Mesenchymal stem cell (in vitro differentiated cells and primary cell): ENCODE results near the gene HSPA12A.

ENCODE experiments used
- DNase-seq: peaks from one replicate; pipeline ENCODE4 v3.0.0-alpha.2; 2013
- H2AFZ ChIP-seq: one replicate; pipeline ENCODE4 v1.6.1; 2013; ENCODE audit warnings: low read depth, mild to moderate bottlenecking, control low read depth, inconsistent platforms, low read length, moderate library complexity
- H2AK5ac ChIP-seq: 2 replicates; pipeline ENCODE4 v1.6.1; 2013; ENCODE audit warnings: low read length, moderate library complexity, mild to moderate bottlenecking, inconsistent platforms; ENCODE audit not compliant: severe bottlenecking
- H2BK120ac ChIP-seq: one replicate; pipeline ENCODE4 v1.6.1; 2013; ENCODE audit warnings: low read depth, mild to moderate bottlenecking, inconsistent platforms, low read length, moderate library complexity
- H2BK12ac ChIP-seq, 2 experiments: one replicate each; pipeline ENCODE4 v1.6.1; 2013; ENCODE audit warnings: inconsistent platforms in 2 of 2, low read length in 2 of 2, mild to moderate bottlenecking in 2 of 2, moderate library complexity in 2 of 2, control low read depth in 1 of 2
- H2BK15ac ChIP-seq: one replicate; pipeline ENCODE4 v1.6.1; 2013; ENCODE audit warnings: mild to moderate bottlenecking, low read depth, inconsistent platforms; ENCODE audit not compliant: poor library complexity, severe bottlenecking
- H2BK5ac ChIP-seq: 2 replicates; pipeline ENCODE4 v1.6.1; 2013; ENCODE audit warnings: low read depth, mild to moderate bottlenecking, low read length, control low read depth, inconsistent platforms; ENCODE audit not compliant: poor library complexity, severe bottlenecking
- H3K14ac ChIP-seq, 2 experiments: one replicate each; pipeline ENCODE4 v1.6.1; 2013; ENCODE audit warnings: inconsistent platforms in 2 of 2, low read length in 2 of 2, control low read depth in 1 of 2, mild to moderate bottlenecking in 1 of 2, moderate library complexity in 1 of 2
- H3K18ac ChIP-seq, 2 experiments: one replicate each; pipeline ENCODE4 v1.6.1; 2013; ENCODE audit warnings: inconsistent platforms in 2 of 2, low read length in 2 of 2, control low read depth in 1 of 2, low read depth in 1 of 2, mild to moderate bottlenecking in 1 of 2
- H3K23ac ChIP-seq, 2 experiments: one replicate each; pipeline ENCODE4 v1.6.1; 2013; ENCODE audit warnings: inconsistent platforms in 2 of 2, low read length in 2 of 2, mild to moderate bottlenecking in 2 of 2, moderate library complexity in 2 of 2, control low read depth in 1 of 2
- H3K27ac ChIP-seq: 2 replicates; pipeline ENCODE4 v1.5.1; 2013; ENCODE audit warnings: mild to moderate bottlenecking, moderate library complexity, low read length, control low read depth, inconsistent platforms; ENCODE audit not compliant: poor library complexity, severe bottlenecking
- H3K27me3 ChIP-seq, 2 experiments: 2 replicates each; pipeline versions ENCODE4 v1.6.1 to v1.7.0; 2013; ENCODE audit warnings: low read length in 2 of 2, mild to moderate bottlenecking in 2 of 2, moderate library complexity in 2 of 2, control low read depth in 1 of 2, inconsistent platforms in 1 of 2; ENCODE audit not compliant: control insufficient read depth in 1 of 2, insufficient read depth in 1 of 2
- H3K36me3 ChIP-seq, 2 experiments: 2 replicates each; pipeline versions ENCODE4 v1.6.1 to v1.7.0; 2013; ENCODE audit warnings: low read length in 2 of 2, control low read depth in 1 of 2, inconsistent platforms in 1 of 2, low read depth in 1 of 2, mild to moderate bottlenecking in 1 of 2; ENCODE audit not compliant: insufficient read depth in 2 of 2, control insufficient read depth in 1 of 2
- H3K4ac ChIP-seq, 2 experiments: one replicate each; pipeline ENCODE4 v1.6.1; 2013; ENCODE audit warnings: inconsistent platforms in 2 of 2, low read length in 2 of 2, mild to moderate bottlenecking in 2 of 2, moderate library complexity in 2 of 2, control low read depth in 1 of 2, low read depth in 1 of 2
- H3K4me1 ChIP-seq: 2 replicates; pipeline ENCODE4 v1.6.1; 2013; ENCODE audit warnings: low read depth, low read length, control low read depth; ENCODE audit not compliant: control insufficient read depth, insufficient read depth
- H3K4me2 ChIP-seq: 2 replicates; pipeline ENCODE4 v1.6.1; 2013; ENCODE audit warnings: low read length, mild to moderate bottlenecking, inconsistent platforms; ENCODE audit not compliant: poor library complexity, severe bottlenecking
- H3K4me3 ChIP-seq, 2 experiments: 2 replicates each; pipeline versions ENCODE4 v1.5.1 to v1.7.0; 2013; ENCODE audit warnings: low read length in 2 of 2, mild to moderate bottlenecking in 2 of 2, control low read depth in 1 of 2, low read depth in 1 of 2; ENCODE audit not compliant: insufficient read depth in 1 of 2
- H3K79me1 ChIP-seq: replicated peaks from 2 replicates; pipeline ENCODE4 v1.6.1; 2013; ENCODE audit warnings: mild to moderate bottlenecking, control low read depth, low read length, inconsistent platforms; ENCODE audit not compliant: poor library complexity, severe bottlenecking
- H3K9ac ChIP-seq: 2 replicates; pipeline ENCODE4 v1.7.0; 2013; ENCODE audit warnings: mild to moderate bottlenecking, low read length, moderate library complexity
- H3K9me3 ChIP-seq: 2 replicates; pipeline ENCODE4 v1.7.0; 2013; ENCODE audit warnings: mild to moderate bottlenecking, low read length; ENCODE audit not compliant: control insufficient read depth
- H4K8ac ChIP-seq: one replicate; pipeline ENCODE4 v1.6.1; 2013; ENCODE audit warnings: inconsistent platforms, mild to moderate bottlenecking, low read length, moderate library complexity
- H4K91ac ChIP-seq: one replicate; pipeline ENCODE4 v1.6.1; 2013; ENCODE audit warnings: mild to moderate bottlenecking, low read length, inconsistent platforms
- WGBS: methylation state at CpG from one replicate; pipeline ENCODE4 v1.1.7; 2013; ENCODE audit warnings: mixed read lengths; 5-methylcytosine and 5-hydroxymethylcytosine counted together

The HSPA12A gene

DNA sequence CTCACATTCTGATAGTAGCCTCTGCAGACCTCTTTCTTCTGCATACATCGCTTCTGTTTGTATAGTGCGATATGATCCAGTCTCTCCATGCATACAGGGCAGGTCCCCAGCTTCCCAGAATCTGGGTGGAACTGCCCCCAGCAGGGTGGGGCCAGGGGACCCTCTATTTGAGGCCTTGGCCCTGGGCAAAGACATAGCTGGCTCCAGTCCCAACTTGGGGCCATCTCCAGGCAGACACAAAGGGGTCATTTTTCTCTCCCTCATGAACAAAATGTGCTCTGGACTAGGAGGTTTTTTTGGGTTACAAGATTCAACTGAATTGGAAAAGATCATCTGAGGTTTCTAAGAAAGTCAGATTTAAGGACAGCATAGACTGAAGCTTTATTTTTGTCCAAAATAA lies 21.1 kb upstream of the HSPA12A start:
- Histone ChIP-seq H3K4me3 (no peak overlapping the region), H2BK12ac (no peak overlapping the region), H3K36me3 (no peaks in the 10 kb centered on the region), H4K8ac (no peak overlapping the region), H3K79me1 (no peaks in the 10 kb centered on the region), H2BK15ac (no peak overlapping the region), H3K4me2 (no peak overlapping the region), H3K27me3 (no peaks in the 10 kb centered on the region), H3K23ac (no peak overlapping the region), H2AFZ (no peak overlapping the region), H3K9ac (no peak overlapping the region), H3K4me1 (peaks cover 17% of the 10 kb centered on the region), H3K4ac (no peak overlapping the region), H3K18ac (no peak overlapping the region), H3K9me3 (peaks cover 3% of the 10 kb centered on the region), H3K14ac (no peak overlapping the region), H2AK5ac (no peak overlapping the region), H2BK120ac (no peak overlapping the region), H4K91ac (no peak overlapping the region), H3K27ac (no peak overlapping the region), H2BK5ac (no peak overlapping the region)
- DNase-seq: no peak
- 94% methylated on average over 2 of the region's 2 CpGs for WGBS

- no peak overlapping the region for H2BK120ac ChIP-seq
Observed at GRCh38 chr10:116761883-116762282, 19.5 kb upstream of the HSPA12A start.

DNA sequence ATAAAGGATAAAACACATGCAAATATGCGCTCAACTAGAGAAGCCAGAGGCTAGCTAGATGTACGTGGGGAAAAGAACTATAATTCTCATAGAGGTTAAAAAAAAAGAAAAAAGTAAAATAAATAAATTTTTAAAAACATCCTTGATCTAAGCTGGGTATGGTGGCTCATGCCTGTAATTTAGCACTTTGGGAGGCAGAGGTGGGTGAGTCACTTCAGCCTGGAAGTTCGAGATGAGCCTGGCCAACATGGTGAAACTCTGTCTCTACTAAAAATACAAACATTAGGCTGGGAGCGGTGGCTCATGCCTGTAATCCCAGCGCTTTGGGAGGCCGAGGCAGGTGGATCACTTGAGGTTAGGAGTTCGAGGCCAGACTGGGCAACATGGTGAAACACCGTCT lies 18.6 kb upstream of the HSPA12A start:
- H2AFZ ChIP-seq: no peak overlapping the region
- H2BK5ac ChIP-seq: no peak overlapping the region
- H3K18ac ChIP-seq: no peak overlapping the region
- no peak overlapping the region for H3K4me3 ChIP-seq
- no peak overlapping the region for H3K9ac ChIP-seq
- peaks cover 3% of the 10 kb centered on the region for H3K9me3 ChIP-seq
- no peaks in the 10 kb centered on the region for H3K27me3 ChIP-seq
- no peaks in the 10 kb centered on the region for H3K79me1 ChIP-seq
- no peak overlapping the region for H3K27ac ChIP-seq
- H3K14ac ChIP-seq: no peak overlapping the region
- no peak overlapping the region for H3K23ac ChIP-seq
- no peaks in the 10 kb centered on the region for H3K36me3 ChIP-seq
- 74% methylated on average over 6 of the region's 8 CpGs for WGBS
- no peak for DNase-seq
- H4K8ac ChIP-seq: no peak overlapping the region
- H2BK12ac ChIP-seq: no peak overlapping the region
- H2AK5ac ChIP-seq: no peak overlapping the region
- H3K4me2 ChIP-seq: no peak overlapping the region
- H2BK15ac ChIP-seq: no peak overlapping the region
- no peak overlapping the region for H2BK120ac ChIP-seq
- H4K91ac ChIP-seq: no peak overlapping the region
- peaks cover 4% of the 10 kb centered on the region for H3K4me1 ChIP-seq
- no peak overlapping the region for H3K4ac ChIP-seq

More at GRCh38 chr10:116761883-116762282, 19.5 kb upstream of the HSPA12A start:
- Histone ChIP-seq H3K4me3 (no peak overlapping the region), H3K4me1 (peaks cover 9% of the 10 kb centered on the region), H2BK5ac (no peak overlapping the region), H2BK15ac (no peak overlapping the region), H3K27me3 (no peaks in the 10 kb centered on the region), H3K27ac (no peak overlapping the region), H3K9me3 (peaks cover 3% of the 10 kb centered on the region), H2AK5ac (peak overlapping the region; percentile 61), H2AFZ (no peak overlapping the region), H2BK12ac (no peak overlapping the region), H4K91ac (no peak overlapping the region), H4K8ac (no peak overlapping the region), H3K36me3 (no peaks in the 10 kb centered on the region), H3K79me1 (no peaks in the 10 kb centered on the region), H3K18ac (no peak overlapping the region), H3K4me2 (no peak overlapping the region), H3K9ac (no peak overlapping the region), H3K14ac (no peak overlapping the region), H3K23ac (no peak overlapping the region), H3K4ac (no peak overlapping the region)
- DNase-seq: no peak
- 81% methylated on average over 5 of the region's 5 CpGs for WGBS

DNA sequence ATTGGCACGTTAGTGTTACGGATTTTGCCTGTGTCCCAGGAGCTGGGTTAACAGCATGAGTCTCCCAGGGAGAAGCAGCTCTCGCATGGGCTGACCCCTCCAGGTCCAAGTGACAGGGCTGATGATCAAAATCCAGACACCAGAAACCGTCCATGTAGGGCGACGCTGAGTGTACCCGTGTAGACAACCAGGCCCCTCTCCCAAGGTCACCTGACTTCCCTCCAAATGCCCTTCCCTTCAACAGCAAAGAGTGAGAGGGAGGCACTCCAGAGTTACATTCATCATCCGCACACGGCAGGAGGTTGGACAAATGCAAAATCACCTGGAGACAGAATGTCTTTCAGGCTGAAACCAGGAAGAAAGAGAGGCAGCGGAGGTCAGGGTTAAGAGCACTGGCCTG lies 14.9 kb upstream of the HSPA12A start:
- 79% methylated on average over 10 of the region's 10 CpGs for WGBS
- Histone ChIP-seq H4K91ac (no peak overlapping the region), H2BK15ac (no peak overlapping the region), H3K4me1 (peaks cover 8% of the 10 kb centered on the region), H3K27ac (no peak overlapping the region), H3K14ac (no peak overlapping the region), H3K23ac (no peak overlapping the region), H3K9me3 (no peaks in the 10 kb centered on the region), H3K4ac (no peak overlapping the region), H3K4me2 (no peak overlapping the region), H2AFZ (no peak overlapping the region), H2AK5ac (no peak overlapping the region), H4K8ac (no peak overlapping the region), H3K79me1 (no peaks in the 10 kb centered on the region), H3K4me3 (no peak overlapping the region), H2BK12ac (no peak overlapping the region), H3K36me3 (no peaks in the 10 kb centered on the region), H3K18ac (no peak overlapping the region), H2BK5ac (no peak overlapping the region), H3K9ac (no peak overlapping the region), H3K27me3 (no peaks in the 10 kb centered on the region), H2BK120ac (no peak overlapping the region)
- no peak for DNase-seq
